Effector memory CD8-positive, alpha-beta T cell (primary cell): ENCODE data around the gene RHOH.
A peak's percentile ranks its signal among the peaks of the same experiment; 100 is the strongest.
"Not testable (repeated sequence)": the region's sequence is repeated elsewhere in the genome, so short reads cannot be mapped to it uniquely, and the experiment has no call there.

Experiments used
- ATAC-seq: fragments of 150-1000 bp; cut with Tn5 transposase; replicated peaks from 2 replicates; pipeline ENCODE4 v1.10.0; 2021; ENCODE audit warnings: mild to moderate bottlenecking, moderate library complexity
- DNase-seq, 3 experiments: peaks; one replicate each; pipeline ENCODE4 v3.0.0; 2021
- H3K27ac Mint-ChIP-seq, 2 donors: one replicate each; pipeline ENCODE4 v1.8.0; 2022; ENCODE audit warnings: mild to moderate bottlenecking in 2 of 2, mixed read lengths in 2 of 2, moderate library complexity in 2 of 2
- H3K27me3 Mint-ChIP-seq, 2 donors: one replicate each; pipeline ENCODE4 v1.8.0; 2022; ENCODE audit warnings: mixed read lengths in 2 of 2
- H3K36me3 Mint-ChIP-seq: one replicate; pipeline ENCODE4 v1.8.0; 2022; ENCODE audit warnings: mild to moderate bottlenecking, moderate library complexity, mixed read lengths; ENCODE audit not compliant: insufficient read depth
- H3K4me1 Mint-ChIP-seq, 2 donors: one replicate each; pipeline ENCODE4 v1.8.0; 2022; ENCODE audit warnings: low read depth in 2 of 2, mixed read lengths in 2 of 2
- H3K4me3 Mint-ChIP-seq, 2 donors: one replicate each; pipeline ENCODE4 v1.8.0; 2022; ENCODE audit warnings: mild to moderate bottlenecking in 2 of 2, mixed read lengths in 2 of 2, moderate library complexity in 2 of 2
- H3K9me3 Mint-ChIP-seq, 2 donors: one replicate each; pipeline ENCODE4 v1.8.0; 2022; ENCODE audit warnings: mixed read lengths in 2 of 2

The RHOH gene

DNA sequence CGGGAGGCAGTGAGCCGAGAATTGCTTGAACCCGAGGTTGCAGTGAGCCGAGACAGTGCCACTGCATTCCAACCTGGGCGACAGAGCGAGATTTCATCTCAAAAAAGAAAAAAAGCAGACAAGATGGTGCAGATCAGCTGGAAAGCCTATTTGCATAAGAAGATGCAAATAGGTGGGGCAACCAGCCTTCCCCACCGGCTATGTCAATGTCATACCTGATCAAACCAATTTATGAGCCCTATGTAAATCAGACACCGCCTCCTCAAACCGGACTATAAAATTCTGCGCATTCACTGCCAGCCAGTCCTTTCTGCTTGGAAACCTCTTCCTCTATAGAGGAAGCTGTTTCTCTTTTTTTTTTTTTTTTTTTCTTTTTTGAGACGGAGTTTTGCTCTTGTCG, 73.8 kb downstream of the RHOH start:
- H3K27me3 Mint-ChIP-seq = no peaks in the 10 kb centered on the region

GRCh38 chr4:40275065-40275730, 78.4 kb downstream of the RHOH start:
- H3K9me3 Mint-ChIP-seq = no peaks in the 10 kb centered on the region
- peaks cover 2 to 10% of the 10 kb centered on the region in 2 donors for H3K4me1 Mint-ChIP-seq
- peaks cover 6% of the 10 kb centered on the region for H3K36me3 Mint-ChIP-seq
- no peak overlapping the region for H3K27ac Mint-ChIP-seq
- ATAC-seq = no peak
- H3K4me3 Mint-ChIP-seq = no peak overlapping the region
- no peaks in the 10 kb centered on the region for H3K27me3 Mint-ChIP-seq
- DNase-seq = no peak

More for the DNA sequence above, 73.8 kb downstream of the RHOH start:
- Mint-ChIP-seq H3K4me3 (no peak overlapping the region), H3K9me3 (no peaks in the 10 kb centered on the region), H3K27ac (no peak overlapping the region), H3K36me3 (peaks cover 5% of the 10 kb centered on the region), H3K4me1 (peaks cover 18 to 35% of the 10 kb centered on the region in 2 donors)
- DNase-seq (no peak), ATAC-seq (no peak)

- no peak for ATAC-seq
- H3K9me3 Mint-ChIP-seq = no peaks in the 10 kb centered on the region
- peaks cover 13 to 19% of the 10 kb centered on the region in 2 donors for H3K4me1 Mint-ChIP-seq
- H3K36me3 Mint-ChIP-seq = peaks cover 6% of the 10 kb centered on the region
- no peak overlapping the region for H3K27ac Mint-ChIP-seq
- H3K27me3 Mint-ChIP-seq = no peaks in the 10 kb centered on the region
- no peak overlapping the region for H3K4me3 Mint-ChIP-seq
- DNase-seq = no peak
These were observed 79.7 kb downstream of the RHOH start for GRCh38 chr4:40276546-40276945.

DNA sequence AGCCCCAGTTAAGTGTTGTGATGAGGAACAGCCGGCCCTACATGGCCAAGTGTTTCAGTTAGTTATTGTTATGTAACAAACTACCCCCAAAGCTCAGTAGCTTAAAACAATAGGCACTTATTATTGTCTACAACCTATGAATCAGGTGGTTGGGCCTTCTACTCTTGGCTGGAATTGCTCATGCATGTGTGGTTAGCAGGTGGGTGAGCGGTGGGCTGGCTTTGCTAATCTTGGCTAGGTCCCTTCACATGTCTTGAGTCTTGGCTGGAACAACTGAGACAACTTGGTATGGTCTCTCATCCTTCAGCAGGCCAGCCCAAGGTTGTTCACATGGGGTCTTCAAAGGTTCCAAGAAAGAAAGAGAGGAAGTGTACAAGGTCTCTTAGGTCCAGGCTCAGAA, 83.8 kb downstream of the RHOH start:
- peaks cover 35 to 39% of the 10 kb centered on the region in 2 donors for H3K4me1 Mint-ChIP-seq
- peak overlapping the region; percentile 8 to 21 for H3K4me3 Mint-ChIP-seq
- peaks cover 7% of the 10 kb centered on the region for H3K36me3 Mint-ChIP-seq
- H3K27ac Mint-ChIP-seq = peak overlapping the region; percentile 35 to 98
- DNase-seq (no peak), ATAC-seq (no peak)
- no peaks in the 10 kb centered on the region for H3K27me3 Mint-ChIP-seq
- H3K9me3 Mint-ChIP-seq = no peaks in the 10 kb centered on the region

GRCh38 chr4:40281099-40281498, 84.3 kb downstream of the RHOH start:
- no peak for ATAC-seq
- H3K4me1 Mint-ChIP-seq = peaks cover 37 to 39% of the 10 kb centered on the region in 2 donors
- no peaks in the 10 kb centered on the region for H3K27me3 Mint-ChIP-seq
- no peaks in the 10 kb centered on the region for H3K9me3 Mint-ChIP-seq
- peak overlapping the region; percentile 35 to 98 for H3K27ac Mint-ChIP-seq
- H3K4me3 Mint-ChIP-seq = peak overlapping the region; percentile 8 to 72
- peaks cover 5% of the 10 kb centered on the region for H3K36me3 Mint-ChIP-seq
- no peak for DNase-seq

- H3K36me3 Mint-ChIP-seq = peaks cover 5% of the 10 kb centered on the region
- DNase-seq (no peak), ATAC-seq (no peak)
- no peaks in the 10 kb centered on the region for H3K27me3 Mint-ChIP-seq
- H3K9me3 Mint-ChIP-seq = no peaks in the 10 kb centered on the region
- peak overlapping the region; percentile 7 to 72 for H3K4me3 Mint-ChIP-seq
- peak overlapping the region; percentile 86 to 98 for H3K27ac Mint-ChIP-seq
- H3K4me1 Mint-ChIP-seq = peaks cover 37 to 39% of the 10 kb centered on the region in 2 donors
These were observed 85.1 kb downstream of the RHOH start for GRCh38 chr4:40281913-40282312.

DNA sequence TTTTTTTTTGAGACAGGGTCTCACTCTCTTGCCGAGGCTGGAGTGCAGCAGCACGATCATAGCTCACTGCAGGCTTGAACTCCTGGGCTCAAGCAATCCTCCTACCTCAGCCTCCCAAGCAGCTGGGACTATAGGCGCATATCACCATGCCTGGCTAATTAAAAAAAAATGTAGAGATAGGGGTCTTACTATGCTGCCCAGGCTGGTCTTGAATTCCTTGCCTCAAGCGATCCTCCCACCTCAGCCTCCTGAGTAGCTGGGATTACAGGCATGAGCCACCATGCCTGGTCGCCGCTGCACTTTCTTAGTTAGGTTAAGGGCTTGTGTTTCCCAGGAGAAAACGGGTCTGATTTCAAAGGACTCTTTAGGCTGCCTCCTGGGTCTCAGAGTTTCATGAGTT, 86.0 kb downstream of the RHOH start:
- H3K4me3 Mint-ChIP-seq = peak overlapping the region; percentile 36 to 72
- peaks cover 37 to 39% of the 10 kb centered on the region in 2 donors for H3K4me1 Mint-ChIP-seq
- not testable (repeated sequence) for H3K27me3 Mint-ChIP-seq, H3K9me3 Mint-ChIP-seq, H3K36me3 Mint-ChIP-seq, ATAC-seq, DNase-seq
- H3K27ac Mint-ChIP-seq = peak overlapping the region; percentile 86 to 98

DNA sequence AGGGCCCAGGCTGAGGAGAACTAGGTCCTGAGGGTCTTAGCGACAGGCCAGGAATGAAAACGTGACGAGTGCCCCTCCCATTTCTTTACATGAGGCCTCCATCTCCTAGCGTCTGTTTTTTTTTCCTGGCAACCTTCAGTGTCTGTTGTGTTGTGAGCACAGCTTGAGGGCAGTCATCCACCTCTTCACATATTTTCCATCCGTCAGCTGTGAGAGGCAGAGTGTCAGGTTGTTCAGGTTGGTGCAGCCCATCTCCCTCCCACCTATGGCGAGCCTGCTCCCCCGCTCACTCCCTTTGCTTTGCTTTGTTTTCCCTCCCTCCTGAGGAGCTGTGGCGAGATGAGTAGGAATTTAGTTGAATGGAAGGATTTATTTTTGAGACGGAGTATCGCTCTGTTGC, 86.6 kb downstream of the RHOH start:
- Mint-ChIP-seq H3K36me3 (peaks cover 8% of the 10 kb centered on the region), H3K9me3 (no peaks in the 10 kb centered on the region), H3K4me1 (peaks cover 37 to 39% of the 10 kb centered on the region in 2 donors), H3K27ac (peak overlapping the region; percentile 86 to 98), H3K27me3 (no peaks in the 10 kb centered on the region), H3K4me3 (peak overlapping the region; percentile 69 to 72)
- ATAC-seq (no peak), DNase-seq (no peak)

DNA sequence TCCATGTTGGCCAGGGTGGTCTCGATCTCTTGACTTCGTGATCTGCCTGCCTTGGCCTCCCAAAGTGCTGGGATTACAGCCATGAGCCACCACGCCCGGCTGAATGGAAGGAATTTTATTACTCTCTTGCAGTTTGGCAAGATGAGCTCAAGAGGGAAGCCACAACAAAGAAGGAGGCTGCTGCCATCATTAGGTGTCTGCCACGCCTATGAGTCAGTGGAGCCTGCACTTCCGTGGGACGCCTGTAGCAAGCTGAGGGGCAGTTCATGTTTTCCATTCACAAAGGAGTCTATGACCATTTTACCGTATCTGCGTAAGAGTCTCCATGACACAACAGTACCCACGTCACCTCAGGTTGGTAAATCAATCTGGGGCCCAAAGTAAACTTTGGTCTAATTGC, 87.1 kb downstream of the RHOH start:
- Mint-ChIP-seq H3K4me3 (peak overlapping the region; percentile 69 to 72), H3K36me3 (peaks cover 8% of the 10 kb centered on the region), H3K27me3 (no peaks in the 10 kb centered on the region), H3K4me1 (peaks cover 37 to 42% of the 10 kb centered on the region in 2 donors), H3K27ac (peak overlapping the region; percentile 86 to 98), H3K9me3 (no peaks in the 10 kb centered on the region)
- peak; percentile 55 to 68 (median 61) for DNase-seq
- peak; percentile 98 for ATAC-seq

DNA sequence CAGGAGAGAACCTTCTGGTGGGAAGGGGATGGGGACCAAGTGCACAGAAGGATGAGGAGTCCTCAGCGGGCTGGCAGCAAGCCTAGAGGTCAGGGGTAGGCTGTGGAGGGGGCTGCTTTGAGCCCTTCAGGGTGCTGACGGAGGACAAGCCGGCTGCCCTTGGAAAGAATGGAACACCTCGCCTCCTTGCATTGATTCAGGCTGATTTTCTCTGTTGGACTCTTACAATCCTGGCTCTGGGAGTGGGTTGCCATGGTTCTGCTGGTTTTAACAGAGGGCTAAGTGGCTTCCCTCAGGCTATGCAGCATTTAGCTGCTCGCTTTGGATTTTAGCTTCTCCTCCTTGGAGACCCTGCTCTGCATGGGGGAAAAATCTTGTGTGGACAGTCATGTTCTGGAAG, 88.9 kb downstream of the RHOH start:
- Mint-ChIP-seq H3K36me3 (peaks cover 8% of the 10 kb centered on the region), H3K4me1 (peaks cover 44 to 56% of the 10 kb centered on the region in 2 donors), H3K27me3 (no peaks in the 10 kb centered on the region), H3K9me3 (no peaks in the 10 kb centered on the region), H3K27ac (peak overlapping the region; percentile 49 to 98), H3K4me3 (no peak overlapping the region)
- ATAC-seq (no peak), DNase-seq (no peak)

- peaks cover 26 to 45% of the 10 kb centered on the region in 2 donors for H3K4me1 Mint-ChIP-seq
- ATAC-seq = no peak
- peak overlapping the region; percentile 38 to 86 for H3K27ac Mint-ChIP-seq
- H3K4me3 Mint-ChIP-seq = peak overlapping the region in 1 of 2 donors; percentile 44
- H3K27me3 Mint-ChIP-seq = no peaks in the 10 kb centered on the region
- no peaks in the 10 kb centered on the region for H3K9me3 Mint-ChIP-seq
- peaks cover 5% of the 10 kb centered on the region for H3K36me3 Mint-ChIP-seq
- DNase-seq = no peak
These were observed 91.7 kb downstream of the RHOH start for GRCh38 chr4:40288566-40288965.

GRCh38 chr4:40289366-40290188, 92.7 kb downstream of the RHOH start:
- Mint-ChIP-seq H3K4me1 (peaks cover 16 to 35% of the 10 kb centered on the region in 2 donors), H3K27me3 (no peaks in the 10 kb centered on the region)

GRCh38 chr4:40290611-40291186, 93.9 kb downstream of the RHOH start:
- peak overlapping the region in 1 of 2 donors; percentile 44 for H3K4me3 Mint-ChIP-seq
- peaks cover 15 to 31% of the 10 kb centered on the region in 2 donors for H3K4me1 Mint-ChIP-seq
- not testable (repeated sequence) for ATAC-seq, DNase-seq, H3K36me3 Mint-ChIP-seq, H3K9me3 Mint-ChIP-seq, H3K27ac Mint-ChIP-seq, H3K27me3 Mint-ChIP-seq

More at GRCh38 chr4:40289366-40290188, 92.7 kb downstream of the RHOH start:
- Mint-ChIP-seq H3K9me3 (no peaks in the 10 kb centered on the region), H3K4me3 (peak overlapping the region in 1 of 2 donors; percentile 44), H3K27ac (peak overlapping the region; percentile 38 to 86), H3K36me3 (peaks cover 5% of the 10 kb centered on the region)
- DNase-seq (no peak), ATAC-seq (peak; percentile 58)
